Urothelium cell line (cell line): ENCODE data around the gene EVI5L.
A peak's percentile ranks its signal among the peaks of the same experiment; 100 is the strongest.
"Not testable (repeated sequence)": the region's sequence is repeated elsewhere in the genome, so short reads cannot be mapped to it uniquely, and the experiment has no call there.

ENCODE experiments used
- DNase-seq: peaks from one replicate; pipeline ENCODE4 v3.0.0; 2011; ENCODE audit warnings: low spot score, mixed read lengths
- FAIRE-seq: peaks from 2 replicates; lab custom pipeline; 2011; peaks lifted over from hg19 to GRCh38; lab: Jason Lieb, UNC

The EVI5L gene

GRCh38 chr19:7829561-7830271 lies at the start of gene EVI5L:
Gene EVI5L (plus strand): TSS chr19:7830218. CDS start chr19:7846543, 16,325 bp downstream.
- FAIRE-seq (no peak), DNase-seq (peak; percentile 94)

GRCh38 chr19:7781157-7781556 lies 48.9 kb upstream of the EVI5L start:
- FAIRE-seq: no peak
- DNase-seq: no peak

GRCh38 chr19:7783991-7784423 lies 46.0 kb upstream of the EVI5L start:
- FAIRE-seq: no peak
- DNase-seq: peak; percentile 68

- no peak for FAIRE-seq
- DNase-seq: no peak
Observed at GRCh38 chr19:7784856-7785255, 45.2 kb upstream of the EVI5L start.

- FAIRE-seq: no peak
Observed at GRCh38 chr19:7787141-7787540, 42.9 kb upstream of the EVI5L start.

GRCh38 chr19:7787602-7788177 lies 42.3 kb upstream of the EVI5L start:
- DNase-seq (no peak), FAIRE-seq (no peak)

More at GRCh38 chr19:7787141-7787540, 42.9 kb upstream of the EVI5L start:
- no peak for DNase-seq

- DNase-seq: no peak
- no peak for FAIRE-seq
Observed at GRCh38 chr19:7788178-7788932, 41.7 kb upstream of the EVI5L start.

- FAIRE-seq (no peak), DNase-seq (no peak)
Observed at GRCh38 chr19:7788933-7789323, 41.1 kb upstream of the EVI5L start.

GRCh38 chr19:7789447-7789846 lies 40.6 kb upstream of the EVI5L start:
- no peak for FAIRE-seq
- DNase-seq: no peak

- DNase-seq: no peak
- FAIRE-seq: no peak
Observed at GRCh38 chr19:7790416-7790815, 39.6 kb upstream of the EVI5L start.

GRCh38 chr19:7792281-7792680 lies 37.7 kb upstream of the EVI5L start:
- FAIRE-seq (no peak), DNase-seq (no peak)

GRCh38 chr19:7792701-7793100 lies 37.3 kb upstream of the EVI5L start:
- not testable (repeated sequence) for DNase-seq, FAIRE-seq

- FAIRE-seq (no peak), DNase-seq (no peak)
Observed at GRCh38 chr19:7793493-7793892, 36.5 kb upstream of the EVI5L start.

GRCh38 chr19:7795555-7796161 lies 34.4 kb upstream of the EVI5L start:
- FAIRE-seq (no peak), DNase-seq (no peak)

- DNase-seq (peak; percentile 37), FAIRE-seq (no peak)
Observed at GRCh38 chr19:7799640-7800355, 30.2 kb upstream of the EVI5L start.

- no peak for FAIRE-seq
- DNase-seq: no peak
Observed at GRCh38 chr19:7801020-7801570, 28.9 kb upstream of the EVI5L start.

- FAIRE-seq: no peak
Observed at GRCh38 chr19:7806234-7806633, 23.8 kb upstream of the EVI5L start.

GRCh38 chr19:7806876-7807275 lies 23.1 kb upstream of the EVI5L start:
- no peak for FAIRE-seq
- no peak for DNase-seq

More at GRCh38 chr19:7806234-7806633, 23.8 kb upstream of the EVI5L start:
- no peak for DNase-seq

- DNase-seq (no peak), FAIRE-seq (no peak)
Observed at GRCh38 chr19:7808108-7808507, 21.9 kb upstream of the EVI5L start.

GRCh38 chr19:7811989-7812388 lies 18.0 kb upstream of the EVI5L start:
- FAIRE-seq (no peak), DNase-seq (no peak)
